Measurements from ENCODE around the gene ANKRD33B. TPM values are rescaled to one million over a fixed set of nuclear protein-coding genes. Genes with fewer than 3 reads are reported as not detected.

ANKRD33B gene
- total and polyA plus RNA-seq, 10 donors = 2.0 to 37.8 (median 24.6) TPM

- 93 to 97% (median 96%) methylated on average over 16 of the region's 16 CpGs for WGBS, 5 donors
- Histone ChIP-seq H3K4me3 (no peak overlapping the region), H3K9me3 (peaks cover 0 to 1% (median 0%) of the 10 kb centered on the region in 8 donors), H3K36me3 (peaks cover 0 to 89% (median 54%) of the 10 kb centered on the region in 6 donors), H3K27me3 (replicated peaks in 1 of 7) (no peaks in the 10 kb centered on the region), H3K4me1 (peaks cover 0 to 10% (median 0%) of the 10 kb centered on the region in 6 donors), H3K27ac (no peak overlapping the region)
- intact Hi-C loops (cut with DNase I; ENCODE audit: low total_unique reads) = no loop called here
- DNase-seq = no peak
- TF ChIP-seq POLR2A (IDR thresholded peaks at IDR 0.05) (no peak), POLR2AphosphoS5 (IDR thresholded peaks at IDR 0.05) (no peak)
- TF ChIP-seq, protein P1, sequence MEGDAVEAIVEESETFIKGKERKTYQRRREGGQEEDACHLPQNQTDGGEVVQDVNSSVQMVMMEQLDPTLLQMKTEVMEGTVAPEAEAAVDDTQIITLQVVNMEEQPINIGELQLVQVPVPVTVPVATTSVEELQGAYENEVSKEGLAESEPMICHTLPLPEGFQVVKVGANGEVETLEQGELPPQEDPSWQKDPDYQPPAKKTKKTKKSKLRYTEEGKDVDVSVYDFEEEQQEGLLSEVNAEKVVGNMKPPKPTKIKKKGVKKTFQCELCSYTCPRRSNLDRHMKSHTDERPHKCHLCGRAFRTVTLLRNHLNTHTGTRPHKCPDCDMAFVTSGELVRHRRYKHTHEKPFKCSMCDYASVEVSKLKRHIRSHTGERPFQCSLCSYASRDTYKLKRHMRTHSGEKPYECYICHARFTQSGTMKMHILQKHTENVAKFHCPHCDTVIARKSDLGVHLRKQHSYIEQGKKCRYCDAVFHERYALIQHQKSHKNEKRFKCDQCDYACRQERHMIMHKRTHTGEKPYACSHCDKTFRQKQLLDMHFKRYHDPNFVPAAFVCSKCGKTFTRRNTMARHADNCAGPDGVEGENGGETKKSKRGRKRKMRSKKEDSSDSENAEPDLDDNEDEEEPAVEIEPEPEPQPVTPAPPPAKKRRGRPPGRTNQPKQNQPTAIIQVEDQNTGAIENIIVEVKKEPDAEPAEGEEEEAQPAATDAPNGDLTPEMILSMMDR (IDR thresholded peaks at IDR 0.05 in 8 of 11, conservative IDR thresholded peaks at IDR 0.05 in 3 of 11) = no peak
Observed at GRCh38 chr5:10682801-10683525, 119.1 kb downstream of the ANKRD33B start.

DNA sequence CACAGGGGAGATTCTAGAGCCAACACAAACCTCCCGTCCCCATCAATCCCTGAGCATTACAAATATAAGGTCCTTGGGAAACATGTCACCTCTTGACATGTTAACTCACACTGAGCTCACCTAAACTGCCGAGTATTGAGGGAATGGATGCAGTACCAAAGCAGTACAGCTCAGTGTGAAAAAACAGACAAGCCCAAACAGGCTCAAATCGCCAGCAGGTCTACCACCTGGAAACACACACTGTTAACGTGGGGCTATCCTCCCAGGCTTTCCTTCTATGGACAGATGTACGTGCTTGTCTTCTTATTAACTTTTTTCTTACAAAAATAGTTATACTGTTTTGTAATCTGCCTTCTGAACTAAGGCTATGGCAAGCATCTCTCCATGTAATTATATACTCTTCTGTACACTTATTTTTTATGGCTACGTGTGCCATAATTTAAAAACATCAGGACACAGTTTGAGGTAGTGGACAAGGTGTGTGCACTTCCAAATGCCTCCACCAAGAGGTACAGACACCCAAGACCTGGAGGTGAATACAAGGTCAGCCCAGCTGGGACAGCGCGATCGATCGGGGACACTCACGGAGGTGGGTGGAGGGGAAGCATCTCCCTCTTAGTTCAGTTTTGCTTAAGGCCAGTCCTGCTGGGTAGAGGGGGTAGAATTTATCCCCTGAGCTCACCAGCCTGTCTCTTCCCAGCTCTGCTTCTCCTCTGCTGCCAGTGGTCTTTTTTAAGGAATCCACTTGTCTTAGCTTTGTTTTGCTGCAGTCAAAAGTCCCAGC, 120.6 kb downstream of the ANKRD33B start:
- Histone ChIP-seq H3K36me3 (peaks cover 0 to 87% (median 38%) of the 10 kb centered on the region in 6 donors), H3K4me1 (peaks cover 0 to 13% (median 0%) of the 10 kb centered on the region in 6 donors), H3K4me3 (no peak overlapping the region), H3K9me3 (no peaks in the 10 kb centered on the region), H3K27ac (no peak overlapping the region), H3K27me3 (replicated peaks in 1 of 7) (no peaks in the 10 kb centered on the region)
- no peak for DNase-seq
- 82 to 93% (median 90%) methylated on average over 11 of the region's 11 CpGs for WGBS, 5 donors
- TF ChIP-seq POLR2A (IDR thresholded peaks at IDR 0.05) (no peak), POLR2AphosphoS5 (IDR thresholded peaks at IDR 0.05) (no peak)
- TF ChIP-seq, protein P1 (IDR thresholded peaks at IDR 0.05 in 8 of 11, conservative IDR thresholded peaks at IDR 0.05 in 3 of 11) = no peak
- intact Hi-C loops (cut with DNase I; ENCODE audit: low total_unique reads) = no loop called here

- intact Hi-C loops (cut with DNase I; ENCODE audit: low total_unique reads) = no loop called here
- Histone ChIP-seq H3K27me3 (replicated peaks in 1 of 7) (no peaks in the 10 kb centered on the region), H3K4me3 (no peak overlapping the region), H3K27ac (no peak overlapping the region), H3K36me3 (peaks cover 0 to 81% (median 32%) of the 10 kb centered on the region in 6 donors), H3K4me1 (peaks cover 0 to 14% (median 0%) of the 10 kb centered on the region in 6 donors), H3K9me3 (no peaks in the 10 kb centered on the region)
- WGBS, 5 donors = 73 to 87% (median 75%) methylated on average over 6 of the region's 6 CpGs
- no peak for TF ChIP-seq POLR2A (IDR thresholded peaks at IDR 0.05)
- TF ChIP-seq, protein P1 (IDR thresholded peaks at IDR 0.05 in 8 of 11, conservative IDR thresholded peaks at IDR 0.05 in 3 of 11) = no peak
- no peak for TF ChIP-seq POLR2AphosphoS5 (IDR thresholded peaks at IDR 0.05)
- no peak for DNase-seq
Observed at GRCh38 chr5:10685115-10685521, 121.2 kb downstream of the ANKRD33B start.

DNA sequence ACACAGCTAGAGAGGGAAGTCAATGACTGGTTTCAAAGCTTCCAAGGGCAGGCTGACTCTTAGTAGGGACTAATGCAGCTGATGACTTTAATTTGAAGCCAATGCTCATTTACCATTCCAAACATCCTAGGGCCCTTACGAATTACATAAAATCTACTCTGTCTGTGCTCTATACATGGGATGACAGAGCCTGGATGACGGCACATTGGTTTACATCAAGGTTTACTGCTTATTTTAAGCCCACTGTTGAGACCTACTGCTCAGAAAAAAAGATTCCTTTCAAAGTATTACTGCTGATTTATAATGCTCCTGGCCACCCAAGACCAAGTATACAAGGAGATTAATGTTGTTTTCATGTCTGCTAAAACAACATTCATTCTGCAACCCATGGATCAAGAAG, 123.0 kb downstream of the ANKRD33B start:
- TF ChIP-seq POLR2AphosphoS5 (IDR thresholded peaks at IDR 0.05) = no peak
- no peak for TF ChIP-seq POLR2A (IDR thresholded peaks at IDR 0.05)
- TF ChIP-seq, protein P1 (IDR thresholded peaks at IDR 0.05 in 8 of 11, conservative IDR thresholded peaks at IDR 0.05 in 3 of 11) = no peak
- Histone ChIP-seq H3K27me3 (replicated peaks in 1 of 7) (no peaks in the 10 kb centered on the region), H3K4me3 (no peak overlapping the region), H3K36me3 (peaks cover 0 to 66% (median 15%) of the 10 kb centered on the region in 6 donors), H3K27ac (no peak overlapping the region), H3K9me3 (no peaks in the 10 kb centered on the region), H3K4me1 (peaks cover 0 to 11% (median 0%) of the 10 kb centered on the region in 6 donors)
- 95 to 100% (median 97%) methylated on average over 2 of the region's 2 CpGs for WGBS, 5 donors
- intact Hi-C loops (cut with DNase I; ENCODE audit: low total_unique reads) = no loop called here
- DNase-seq = no peak
